Gastroesophageal sphincter (tissue), 3 donors: Measurements from ENCODE around the gene GET3.

Source experiments
- POLR2A ChIP-seq, 2 donors: fragments of 450-650 bp; IDR thresholded peaks; one replicate each; pipeline ENCODE4 v1.6.1; 2017; ENCODE audit warnings: antibody characterized with exemption in 2 of 2, mild to moderate bottlenecking in 2 of 2, moderate library complexity in 1 of 2
- TF ChIP-seq, protein P1 (sequence below), 4 experiments: fragments of 200-600 bp in 2 of 4; fragments of 450-650 bp in 2 of 4; sonication (generic) in 1 of 4; IDR thresholded peaks; one replicate each; pipeline ENCODE4 v1.5.1; 2017 to 2019; ENCODE audit warnings: antibody characterized with exemption in 4 of 4, mild to moderate bottlenecking in 2 of 4, moderate library complexity in 2 of 4

DNA sequence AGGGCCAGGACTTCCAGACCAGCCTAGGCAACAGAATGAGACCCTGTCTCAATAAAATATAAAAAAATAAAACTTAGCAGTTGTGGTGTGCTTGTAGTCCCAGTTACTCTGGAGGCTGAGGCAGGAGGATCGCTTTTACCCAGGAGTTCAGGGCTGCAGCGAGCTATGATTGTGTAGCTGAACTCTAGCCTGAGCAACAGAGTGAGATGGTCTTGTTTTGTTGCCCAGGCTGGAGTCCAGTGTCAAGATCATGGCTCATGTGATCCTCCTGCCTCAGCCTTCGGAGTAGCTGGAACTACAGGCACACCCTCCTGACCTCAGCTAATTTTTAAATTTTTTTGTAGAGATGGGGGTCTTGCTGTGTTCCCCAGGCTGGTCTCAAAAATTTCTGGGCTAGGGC is 49.7 kb downstream of the GET3 start:
- no peak for TF ChIP-seq POLR2A (IDR thresholded peaks at IDR 0.05)
- TF ChIP-seq, protein P1, sequence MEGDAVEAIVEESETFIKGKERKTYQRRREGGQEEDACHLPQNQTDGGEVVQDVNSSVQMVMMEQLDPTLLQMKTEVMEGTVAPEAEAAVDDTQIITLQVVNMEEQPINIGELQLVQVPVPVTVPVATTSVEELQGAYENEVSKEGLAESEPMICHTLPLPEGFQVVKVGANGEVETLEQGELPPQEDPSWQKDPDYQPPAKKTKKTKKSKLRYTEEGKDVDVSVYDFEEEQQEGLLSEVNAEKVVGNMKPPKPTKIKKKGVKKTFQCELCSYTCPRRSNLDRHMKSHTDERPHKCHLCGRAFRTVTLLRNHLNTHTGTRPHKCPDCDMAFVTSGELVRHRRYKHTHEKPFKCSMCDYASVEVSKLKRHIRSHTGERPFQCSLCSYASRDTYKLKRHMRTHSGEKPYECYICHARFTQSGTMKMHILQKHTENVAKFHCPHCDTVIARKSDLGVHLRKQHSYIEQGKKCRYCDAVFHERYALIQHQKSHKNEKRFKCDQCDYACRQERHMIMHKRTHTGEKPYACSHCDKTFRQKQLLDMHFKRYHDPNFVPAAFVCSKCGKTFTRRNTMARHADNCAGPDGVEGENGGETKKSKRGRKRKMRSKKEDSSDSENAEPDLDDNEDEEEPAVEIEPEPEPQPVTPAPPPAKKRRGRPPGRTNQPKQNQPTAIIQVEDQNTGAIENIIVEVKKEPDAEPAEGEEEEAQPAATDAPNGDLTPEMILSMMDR (IDR thresholded peaks at IDR 0.05), result no peak
